ENCODE data around the gene NMT2. TPM values are rescaled to one million over a fixed set of nuclear protein-coding genes. Genes with fewer than 3 reads are reported as not detected.

Gene NMT2
- total RNA-seq, 1 donor from 2014 or later = 14.6 TPM

DNA sequence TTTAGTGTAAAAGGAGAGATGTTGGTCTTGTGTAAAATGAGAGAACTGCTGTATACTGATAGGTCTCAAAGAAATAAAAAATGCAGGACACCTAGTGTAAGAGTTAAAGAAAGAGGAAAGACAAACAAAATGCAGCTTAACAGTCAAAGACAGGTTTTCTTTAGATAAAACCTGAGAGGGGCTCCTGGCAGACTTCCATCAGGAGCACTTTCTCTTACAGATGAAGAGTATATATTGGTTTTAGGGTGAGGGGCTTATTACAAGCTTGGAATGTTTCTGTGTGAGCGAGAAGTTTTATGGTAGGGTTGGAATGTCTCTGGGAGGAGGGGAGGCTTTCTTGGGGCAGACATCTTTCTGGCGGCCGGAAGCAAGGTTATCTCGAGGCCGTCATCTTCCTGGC lies 96.1 kb downstream of the NMT2 start:
- Histone ChIP-seq H3K9me3 (ENCODE audit: control insufficient read depth in 3 of 3, low read length in 3 of 3) (no peaks in the 10 kb centered on the region), H3K4me3 (ENCODE audit: low read length in 3 of 3) (no peak overlapping the region), H3K27me3 (ENCODE audit: control insufficient read depth in 3 of 3, insufficient read depth in 3 of 3, low read length in 3 of 3) (peaks cover 0 to 2% (median 0%) of the 10 kb centered on the region in 3 donors), H3K4me1 (ENCODE audit: control insufficient read depth in 3 of 3, insufficient read depth in 3 of 3, low read length in 3 of 3) (no peaks in the 10 kb centered on the region), H3K9ac (ENCODE audit: low read depth in 1 of 3, low read length in 3 of 3) (no peak overlapping the region), H3K36me3 (ENCODE audit: control insufficient read depth in 3 of 3, insufficient read depth in 3 of 3, low read length in 3 of 3) (no peaks in the 10 kb centered on the region), H3K27ac (ENCODE audit: low read depth, low read length) (no peak overlapping the region)

DNA sequence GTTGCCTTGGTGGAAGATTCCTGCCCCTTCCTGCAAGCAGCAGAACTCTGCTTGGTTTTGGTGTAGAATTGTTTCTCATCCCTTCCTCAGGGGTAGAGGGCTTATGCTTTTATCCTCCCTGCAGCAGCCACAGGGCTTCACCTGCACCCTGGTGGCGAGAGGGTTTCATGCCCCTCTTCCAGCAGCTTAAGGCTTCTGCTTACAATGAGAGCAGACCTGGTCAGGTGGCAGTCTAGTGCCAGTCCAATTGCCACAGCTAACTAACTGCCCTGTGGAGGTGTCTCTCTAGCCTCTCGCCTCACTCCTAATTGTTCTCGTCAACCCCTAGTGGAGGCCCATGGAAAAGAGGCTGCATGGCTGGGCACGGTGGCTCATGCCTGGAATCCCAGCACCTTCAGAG lies 99.3 kb downstream of the NMT2 start:
- Histone ChIP-seq H3K36me3 (ENCODE audit: control insufficient read depth in 3 of 3, insufficient read depth in 3 of 3, low read length in 3 of 3) (no peaks in the 10 kb centered on the region), H3K9me3 (ENCODE audit: control insufficient read depth in 3 of 3, low read length in 3 of 3) (peaks cover 0 to 2% (median 2%) of the 10 kb centered on the region in 3 donors), H3K4me3 (ENCODE audit: low read length in 3 of 3) (no peak overlapping the region), H3K27ac (ENCODE audit: low read depth, low read length) (no peak overlapping the region), H3K4me1 (ENCODE audit: control insufficient read depth in 3 of 3, insufficient read depth in 3 of 3, low read length in 3 of 3) (no peaks in the 10 kb centered on the region), H3K9ac (ENCODE audit: low read depth in 1 of 3, low read length in 3 of 3) (no peak overlapping the region), H3K27me3 (ENCODE audit: control insufficient read depth in 3 of 3, insufficient read depth in 3 of 3, low read length in 3 of 3) (peaks cover 0 to 2% (median 0%) of the 10 kb centered on the region in 3 donors)

DNA sequence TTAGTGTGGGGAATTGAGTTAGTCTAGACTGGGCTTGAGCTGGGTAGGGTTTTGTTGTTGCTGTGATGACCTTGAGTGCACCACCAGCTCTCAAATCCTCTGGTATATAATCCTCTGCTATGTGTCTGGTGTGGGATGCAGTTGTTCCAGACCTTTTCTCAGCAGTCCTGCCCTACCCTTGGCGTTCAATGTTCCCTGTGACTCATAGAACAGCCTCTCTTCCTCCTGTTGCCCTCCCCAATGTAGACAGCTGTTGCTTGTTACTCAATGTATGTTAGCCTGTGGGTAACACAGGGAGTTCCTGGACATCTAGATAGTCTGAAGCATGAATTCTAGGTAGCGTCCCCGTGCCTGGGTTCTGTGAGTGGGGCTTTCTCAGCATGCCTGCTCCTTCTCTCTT lies 99.7 kb downstream of the NMT2 start:
- Histone ChIP-seq H3K27ac (ENCODE audit: low read depth, low read length) (no peak overlapping the region), H3K27me3 (ENCODE audit: control insufficient read depth in 3 of 3, insufficient read depth in 3 of 3, low read length in 3 of 3) (peaks cover 0 to 2% (median 0%) of the 10 kb centered on the region in 3 donors), H3K36me3 (ENCODE audit: control insufficient read depth in 3 of 3, insufficient read depth in 3 of 3, low read length in 3 of 3) (no peaks in the 10 kb centered on the region), H3K4me3 (ENCODE audit: low read length in 3 of 3) (no peak overlapping the region), H3K9ac (ENCODE audit: low read depth in 1 of 3, low read length in 3 of 3) (no peak overlapping the region), H3K9me3 (ENCODE audit: control insufficient read depth in 3 of 3, low read length in 3 of 3) (peaks cover 0 to 2% (median 2%) of the 10 kb centered on the region in 3 donors), H3K4me1 (ENCODE audit: control insufficient read depth in 3 of 3, insufficient read depth in 3 of 3, low read length in 3 of 3) (no peaks in the 10 kb centered on the region)

DNA sequence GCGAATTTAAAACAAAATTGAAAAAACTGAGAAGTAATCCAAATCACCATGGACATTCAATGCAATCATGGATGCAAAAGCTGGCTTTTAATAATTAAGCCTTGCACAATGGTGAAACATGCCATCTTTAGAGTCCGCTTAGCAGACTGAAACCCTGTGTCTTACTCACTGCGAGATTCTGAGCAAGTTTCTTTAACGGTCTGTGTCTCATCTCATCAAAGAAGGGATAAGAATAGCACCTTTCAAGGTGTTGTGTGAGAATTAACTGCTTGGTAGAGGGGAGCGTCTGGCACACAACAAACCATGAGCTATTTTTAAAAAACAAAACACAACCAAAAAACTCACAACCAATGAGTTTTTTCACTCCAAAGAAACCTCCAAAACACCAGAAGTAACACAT lies 101.3 kb downstream of the NMT2 start:
- Histone ChIP-seq H3K27me3 (ENCODE audit: control insufficient read depth in 3 of 3, insufficient read depth in 3 of 3, low read length in 3 of 3) (peaks cover 0 to 2% (median 0%) of the 10 kb centered on the region in 3 donors), H3K27ac (ENCODE audit: low read depth, low read length) (no peak overlapping the region), H3K9ac (ENCODE audit: low read depth in 1 of 3, low read length in 3 of 3) (no peak overlapping the region), H3K4me3 (ENCODE audit: low read length in 3 of 3) (no peak overlapping the region), H3K4me1 (ENCODE audit: control insufficient read depth in 3 of 3, insufficient read depth in 3 of 3, low read length in 3 of 3) (no peaks in the 10 kb centered on the region), H3K36me3 (ENCODE audit: control insufficient read depth in 3 of 3, insufficient read depth in 3 of 3, low read length in 3 of 3) (no peaks in the 10 kb centered on the region), H3K9me3 (ENCODE audit: control insufficient read depth in 3 of 3, low read length in 3 of 3) (peaks cover 0 to 2% (median 2%) of the 10 kb centered on the region in 3 donors)

DNA sequence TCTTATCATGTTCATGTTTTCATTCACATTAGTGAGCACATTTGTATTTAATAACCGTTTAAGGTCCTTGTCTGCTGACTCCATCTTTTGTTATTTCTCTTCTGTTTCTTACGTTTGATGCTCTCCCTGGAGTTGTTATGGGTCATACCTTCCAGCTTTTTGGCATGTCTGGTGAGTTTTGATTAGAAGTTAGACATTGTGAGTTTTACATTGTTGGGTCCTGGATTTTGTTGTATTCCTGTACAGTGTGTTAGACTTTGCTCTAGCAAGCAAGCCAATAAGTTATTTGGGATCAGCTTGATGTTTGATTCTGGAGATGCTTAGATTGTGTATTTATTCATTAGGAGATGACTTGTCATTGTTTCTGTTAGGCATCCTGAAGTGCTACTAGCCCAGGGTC lies 107.9 kb downstream of the NMT2 start:
- H3K36me3 ChIP-seq (ENCODE audit: control insufficient read depth in 3 of 3, insufficient read depth in 3 of 3, low read length in 3 of 3) = no peaks in the 10 kb centered on the region
- H3K9me3 ChIP-seq (ENCODE audit: control insufficient read depth in 3 of 3, low read length in 3 of 3) = peaks cover 0 to 5% (median 2%) of the 10 kb centered on the region in 3 donors
- no peaks in the 10 kb centered on the region for H3K4me1 ChIP-seq (ENCODE audit: control insufficient read depth in 3 of 3, insufficient read depth in 3 of 3, low read length in 3 of 3)
- H3K27ac ChIP-seq (ENCODE audit: low read depth, low read length) = no peak overlapping the region
- no peak overlapping the region for H3K4me3 ChIP-seq (ENCODE audit: low read length in 3 of 3)
- H3K27me3 ChIP-seq (ENCODE audit: control insufficient read depth in 3 of 3, insufficient read depth in 3 of 3, low read length in 3 of 3) = no peaks in the 10 kb centered on the region
- no peak overlapping the region for H3K9ac ChIP-seq (ENCODE audit: low read depth in 1 of 3, low read length in 3 of 3)

DNA sequence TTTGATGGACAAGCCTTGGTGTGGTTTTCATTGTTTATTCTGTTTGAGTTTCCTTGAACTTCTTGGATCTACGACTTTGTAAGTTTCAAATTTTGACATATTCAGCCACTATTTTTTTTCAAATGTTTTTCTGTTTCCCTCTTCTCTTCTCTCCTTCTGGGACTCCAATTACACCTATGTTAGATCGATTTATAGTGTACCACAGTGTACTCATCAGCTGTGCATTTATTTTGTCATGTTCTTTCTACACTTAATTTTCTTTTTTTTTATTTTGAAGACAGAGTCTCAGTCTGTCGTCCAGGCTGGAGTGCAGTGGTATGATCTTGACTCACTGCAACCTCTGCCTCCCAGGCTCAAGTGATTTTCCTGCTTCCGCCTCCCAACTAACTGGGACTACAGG lies 108.6 kb downstream of the NMT2 start:
- Histone ChIP-seq H3K9me3 (ENCODE audit: control insufficient read depth in 3 of 3, low read length in 3 of 3) (peaks cover 0 to 5% (median 0%) of the 10 kb centered on the region in 3 donors), H3K36me3 (ENCODE audit: control insufficient read depth in 3 of 3, insufficient read depth in 3 of 3, low read length in 3 of 3) (no peaks in the 10 kb centered on the region), H3K27me3 (ENCODE audit: control insufficient read depth in 3 of 3, insufficient read depth in 3 of 3, low read length in 3 of 3) (no peaks in the 10 kb centered on the region), H3K9ac (ENCODE audit: low read depth in 1 of 3, low read length in 3 of 3) (no peak overlapping the region), H3K4me1 (ENCODE audit: control insufficient read depth in 3 of 3, insufficient read depth in 3 of 3, low read length in 3 of 3) (no peaks in the 10 kb centered on the region), H3K4me3 (ENCODE audit: low read length in 3 of 3) (no peak overlapping the region), H3K27ac (ENCODE audit: low read depth, low read length) (no peak overlapping the region)

DNA sequence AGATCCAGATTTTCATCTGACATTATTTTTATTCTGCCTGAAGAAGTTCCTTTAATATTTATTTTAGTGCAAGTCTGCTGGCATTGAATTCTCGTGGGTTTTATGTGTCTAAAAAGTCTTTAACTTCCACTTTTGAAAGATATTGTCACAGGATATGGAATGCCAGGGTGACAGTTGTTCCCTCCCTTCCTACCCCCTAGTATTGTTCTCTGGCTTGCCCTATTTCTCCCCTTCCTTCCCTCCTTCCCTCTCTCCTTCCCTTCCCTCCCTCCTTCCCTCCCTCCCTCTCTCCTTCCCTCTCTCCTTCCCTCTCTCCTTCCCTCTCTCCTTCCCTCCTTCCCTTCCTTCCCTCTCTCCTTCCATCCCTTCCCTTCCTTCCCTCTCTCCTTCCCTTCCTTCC lies 109.8 kb downstream of the NMT2 start:
- Histone ChIP-seq H3K27ac (ENCODE audit: low read depth, low read length) (no peak overlapping the region), H3K4me3 (ENCODE audit: low read length in 3 of 3) (no peak overlapping the region), H3K27me3 (ENCODE audit: control insufficient read depth in 3 of 3, insufficient read depth in 3 of 3, low read length in 3 of 3) (no peaks in the 10 kb centered on the region), H3K4me1 (ENCODE audit: control insufficient read depth in 3 of 3, insufficient read depth in 3 of 3, low read length in 3 of 3) (no peaks in the 10 kb centered on the region), H3K36me3 (ENCODE audit: control insufficient read depth in 3 of 3, insufficient read depth in 3 of 3, low read length in 3 of 3) (no peaks in the 10 kb centered on the region), H3K9me3 (ENCODE audit: control insufficient read depth in 3 of 3, low read length in 3 of 3) (peaks cover 0 to 5% (median 3%) of the 10 kb centered on the region in 3 donors), H3K9ac (ENCODE audit: low read depth in 1 of 3, low read length in 3 of 3) (no peak overlapping the region)

Small RNA genes lying within 50 kb of the gene (small RNA-seq; reads per million reads assigned to genes)
- gene AL590365.1 = not detected

Other genes with a start within 250 kb of the NMT2 start
- 4.7 TPM for gene DCLRE1C, start 214.6 kb downstream of the NMT2 start, total RNA-seq
- not detected for gene MEIG1, start 209.3 kb downstream of the NMT2 start, total RNA-seq
- 1.0 TPM for gene OLAH, start 124.8 kb downstream of the NMT2 start, total RNA-seq
- 1.6 TPM for gene ACBD7, start 79.9 kb downstream of the NMT2 start, total RNA-seq
- gene RPP38, start 71.3 kb downstream of the NMT2 start, total RNA-seq = 6.3 TPM
- 11.0 TPM for gene FAM171A1, start 202.6 kb upstream of the NMT2 start, total RNA-seq

Data from skeletal muscle tissue (tissue), 5 donors.